ENCODE measurements around the gene EMC8.

EMC8 gene

DNA sequence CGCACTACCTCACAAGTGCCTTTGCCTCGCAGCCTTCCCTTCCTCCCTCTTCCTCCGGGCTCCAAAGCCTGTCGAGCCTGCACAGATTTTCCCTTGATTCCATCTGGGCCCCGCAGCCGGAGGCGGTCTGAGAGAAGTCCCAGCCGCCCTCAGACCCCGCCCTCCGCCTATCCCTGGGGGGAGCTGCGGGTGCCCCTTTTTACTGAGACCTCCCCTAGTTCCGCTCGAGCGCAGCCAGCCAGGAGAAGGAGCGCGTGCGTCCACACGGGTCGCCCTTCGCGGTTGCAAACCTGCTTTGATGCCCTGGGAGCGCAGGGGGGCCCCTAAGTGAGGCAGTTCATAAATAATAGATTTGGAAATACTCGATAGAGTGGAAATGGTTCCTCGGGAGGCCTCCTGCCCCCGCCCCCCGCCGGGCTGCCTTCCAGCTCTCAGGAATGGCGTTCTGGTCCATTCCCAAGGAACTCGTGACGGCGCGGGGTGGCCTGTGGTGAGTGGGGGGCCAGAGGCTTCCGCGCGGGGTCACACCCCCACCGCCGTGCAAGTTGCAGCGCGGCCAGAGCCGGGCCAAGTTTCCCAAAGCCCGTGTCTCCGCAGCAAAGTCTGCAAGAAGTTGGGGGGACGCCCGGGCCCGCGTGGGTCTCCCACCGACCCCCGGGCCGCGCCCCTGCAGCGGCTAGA is 49.1 kb downstream of the EMC8 start:
- DNase-seq (ENCODE audit: low read depth): no peak
- H3K4me3 ChIP-seq (ENCODE audit: control insufficient read depth, low read depth, low read length): peak overlapping the region; percentile 66
- TF ChIP-seq, protein P1, sequence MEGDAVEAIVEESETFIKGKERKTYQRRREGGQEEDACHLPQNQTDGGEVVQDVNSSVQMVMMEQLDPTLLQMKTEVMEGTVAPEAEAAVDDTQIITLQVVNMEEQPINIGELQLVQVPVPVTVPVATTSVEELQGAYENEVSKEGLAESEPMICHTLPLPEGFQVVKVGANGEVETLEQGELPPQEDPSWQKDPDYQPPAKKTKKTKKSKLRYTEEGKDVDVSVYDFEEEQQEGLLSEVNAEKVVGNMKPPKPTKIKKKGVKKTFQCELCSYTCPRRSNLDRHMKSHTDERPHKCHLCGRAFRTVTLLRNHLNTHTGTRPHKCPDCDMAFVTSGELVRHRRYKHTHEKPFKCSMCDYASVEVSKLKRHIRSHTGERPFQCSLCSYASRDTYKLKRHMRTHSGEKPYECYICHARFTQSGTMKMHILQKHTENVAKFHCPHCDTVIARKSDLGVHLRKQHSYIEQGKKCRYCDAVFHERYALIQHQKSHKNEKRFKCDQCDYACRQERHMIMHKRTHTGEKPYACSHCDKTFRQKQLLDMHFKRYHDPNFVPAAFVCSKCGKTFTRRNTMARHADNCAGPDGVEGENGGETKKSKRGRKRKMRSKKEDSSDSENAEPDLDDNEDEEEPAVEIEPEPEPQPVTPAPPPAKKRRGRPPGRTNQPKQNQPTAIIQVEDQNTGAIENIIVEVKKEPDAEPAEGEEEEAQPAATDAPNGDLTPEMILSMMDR (IDR thresholded peaks at IDR 0.05; ENCODE audit: control insufficient read depth, insufficient read depth, low read depth, low read length, missing control alignments): no peak

DNA sequence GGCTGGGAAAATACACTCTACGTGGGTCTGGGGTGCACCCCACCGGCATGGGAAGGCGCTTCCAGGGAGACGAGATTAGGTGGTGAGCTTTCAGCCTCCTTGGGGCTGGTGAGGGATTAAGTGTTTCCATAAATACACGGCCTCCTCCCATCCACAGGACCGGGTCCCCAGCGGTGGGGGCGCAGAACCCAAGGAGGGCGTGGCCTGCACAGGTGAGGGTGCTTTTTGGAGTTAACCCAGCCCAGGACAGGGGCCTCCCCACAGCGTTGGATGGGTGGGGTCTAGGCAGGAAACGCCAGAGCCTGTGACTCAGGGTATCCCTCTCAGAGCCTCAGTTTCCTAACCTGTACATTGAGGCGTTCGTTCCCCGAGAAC is 49.6 kb downstream of the EMC8 start:
- no peak for DNase-seq (ENCODE audit: low read depth)

GRCh38 chr16:85746460-85747215 is 52.7 kb downstream of the EMC8 start:
- TF ChIP-seq, protein P1 (IDR thresholded peaks at IDR 0.05; ENCODE audit: control insufficient read depth, insufficient read depth, low read depth, low read length, missing control alignments): no peak
- no peak overlapping the region for H3K4me3 ChIP-seq (ENCODE audit: control insufficient read depth, low read depth, low read length)
- DNase-seq (ENCODE audit: low read depth): no peak

More for the DNA sequence above, 49.6 kb downstream of the EMC8 start:
- TF ChIP-seq, protein P1 (IDR thresholded peaks at IDR 0.05; ENCODE audit: control insufficient read depth, insufficient read depth, low read depth, low read length, missing control alignments): no peak
- H3K4me3 ChIP-seq (ENCODE audit: control insufficient read depth, low read depth, low read length): peak overlapping the region; percentile 66

DNA sequence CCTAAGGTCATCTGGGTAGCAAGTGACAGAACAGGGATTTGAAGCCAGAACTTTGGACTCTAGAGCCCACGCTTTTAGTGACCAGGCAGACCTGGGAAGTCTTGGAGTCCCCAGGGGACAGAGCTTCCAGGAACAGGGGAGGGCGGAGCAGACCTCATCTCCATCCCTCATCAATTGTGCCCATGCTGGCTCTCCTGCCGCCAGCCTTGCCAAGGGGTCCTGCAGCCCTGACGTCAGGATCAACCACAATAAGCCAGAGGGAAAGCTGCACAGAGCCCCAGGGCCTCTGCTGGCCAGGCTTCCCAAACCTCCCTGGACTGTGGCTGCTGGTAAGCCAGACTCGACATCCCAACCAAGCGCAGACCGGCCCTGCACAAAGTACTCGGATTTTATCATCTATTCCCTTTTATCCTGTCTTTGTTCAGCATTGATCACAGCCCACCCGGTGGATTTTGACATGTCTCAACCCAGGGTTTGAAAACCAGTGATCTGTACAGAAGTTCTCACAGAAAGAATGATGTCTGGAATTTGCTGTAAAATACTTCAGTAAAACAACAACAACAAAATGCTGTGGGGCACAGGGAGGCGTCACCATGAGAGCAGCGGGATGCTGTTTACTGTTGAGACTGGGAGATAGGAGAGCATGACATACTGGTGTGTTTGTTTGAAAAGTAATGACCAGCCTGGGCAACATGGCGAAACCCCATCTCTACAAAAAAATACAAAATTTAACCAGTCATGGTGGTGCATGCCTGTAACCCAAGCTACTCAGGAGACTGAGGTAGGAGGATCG is 60.2 kb downstream of the EMC8 start:
- TF ChIP-seq, protein P1 (IDR thresholded peaks at IDR 0.05; ENCODE audit: control insufficient read depth, insufficient read depth, low read depth, low read length, missing control alignments): no peak
- no peak overlapping the region for H3K4me3 ChIP-seq (ENCODE audit: control insufficient read depth, low read depth, low read length)
- no peak for DNase-seq (ENCODE audit: low read depth)

DNA sequence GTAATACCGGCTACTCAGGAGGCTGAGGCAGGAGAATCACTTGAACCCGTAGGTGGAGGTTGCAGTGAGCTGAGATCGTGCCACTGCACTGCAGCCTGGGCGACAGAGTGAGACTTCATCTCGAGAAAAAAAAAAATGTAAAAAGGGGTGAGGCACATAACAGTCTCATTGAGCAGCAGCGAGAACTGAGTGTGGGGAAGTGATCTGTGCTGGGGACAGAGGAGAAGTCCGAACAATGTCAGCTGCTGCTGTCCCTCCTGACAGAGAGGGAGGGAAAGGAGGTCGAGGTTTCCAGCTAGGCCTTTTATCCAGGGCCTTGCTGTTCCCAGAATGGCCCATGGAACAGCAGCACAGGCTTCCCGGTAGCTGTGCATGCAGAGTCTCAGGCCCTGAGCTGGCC is 62.4 kb downstream of the EMC8 start:
- DNase-seq (ENCODE audit: low read depth): no peak
- H3K4me3 ChIP-seq (ENCODE audit: control insufficient read depth, low read depth, low read length): no peak overlapping the region
- TF ChIP-seq, protein P1 (IDR thresholded peaks at IDR 0.05; ENCODE audit: control insufficient read depth, insufficient read depth, low read depth, low read length, missing control alignments): no peak

DNA sequence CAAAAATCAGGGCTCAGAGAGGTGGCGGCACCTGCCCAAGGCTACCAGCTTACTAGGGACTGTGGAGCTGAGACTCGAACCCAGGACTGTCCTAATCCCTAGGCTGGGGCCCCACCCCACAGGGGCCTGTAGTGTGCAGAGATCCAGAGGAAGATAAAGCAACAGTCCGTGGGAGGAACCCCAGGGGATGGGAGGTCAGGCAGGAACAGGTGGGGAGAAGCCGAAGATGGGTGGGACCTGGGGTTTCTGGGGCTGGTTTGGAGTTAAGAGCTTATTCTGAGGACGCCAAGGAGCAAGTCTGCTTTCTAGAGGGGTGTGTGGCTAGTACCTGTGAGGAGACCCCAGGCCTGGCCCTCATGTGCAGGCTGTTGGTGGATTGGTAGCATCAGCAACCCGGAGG is 63.4 kb downstream of the EMC8 start:
- no peak overlapping the region for H3K4me3 ChIP-seq (ENCODE audit: control insufficient read depth, low read depth, low read length)
- TF ChIP-seq, protein P1 (IDR thresholded peaks at IDR 0.05; ENCODE audit: control insufficient read depth, insufficient read depth, low read depth, low read length, missing control alignments): no peak
- DNase-seq (ENCODE audit: low read depth): no peak
